Heart left ventricle (tissue), 13 donors: ENCODE results near the gene IGSF3.
"Not testable (repeated sequence)": the region's sequence is repeated elsewhere in the genome, so short reads cannot be mapped to it uniquely, and the experiment has no call there.

Source experiments
- POLR2A ChIP-seq, 2 donors: fragments of 450-650 bp; IDR thresholded peaks; one replicate each; pipeline ENCODE4 v1.6.1; 2017; ENCODE audit warnings: antibody characterized with exemption in 2 of 2, mild to moderate bottlenecking in 2 of 2, moderate library complexity in 2 of 2
- TF ChIP-seq, protein P1 (sequence below), 12 donors: fragments of 200-600 bp; sonication (generic) in 4 of 12; IDR thresholded peaks; one replicate each; pipeline versions ENCODE4 v1.5.0 to v1.8.0; 2018 to 2022; ENCODE audit warnings: antibody characterized with exemption in 12 of 12, mild to moderate bottlenecking in 5 of 12
- donor health status: ischemic (EF 13 %, LVEDD 7.1; RV severe dilation, severe dysfunction).
- donor health status: DM: no; HTN: yes; CAD: no.
- donor health status: DM: no; HTN: no; CAD: no.
- donor health status: ischemic (EF 25% LVEDD 6.9; RV normal size, moderate dysfunction).
- donor health status: ischemic (EF 25% LVEDD 5.7; RV mildly dilated, moderate dysfunction).
- donor health status: ischemic (EF 35%, LVEDD 5.7; RV mildly dilated, moderate dysfunction).
- donor health status: nonischemic (EF 11% LVEDD 7.7; RV severe dilation, severe dysfunction).
- donor health status: DM: yes; HTN: yes; CAD: no.
- donor health status: PGD.
- donor health status: ischemic (EF 29% LVEDD 5.4; RV normal size, mild dysfunction).
- donor health status: nonischemic (EF 23%, LVEDD 6.1; RV moderate dilation, normal function).

DNA sequence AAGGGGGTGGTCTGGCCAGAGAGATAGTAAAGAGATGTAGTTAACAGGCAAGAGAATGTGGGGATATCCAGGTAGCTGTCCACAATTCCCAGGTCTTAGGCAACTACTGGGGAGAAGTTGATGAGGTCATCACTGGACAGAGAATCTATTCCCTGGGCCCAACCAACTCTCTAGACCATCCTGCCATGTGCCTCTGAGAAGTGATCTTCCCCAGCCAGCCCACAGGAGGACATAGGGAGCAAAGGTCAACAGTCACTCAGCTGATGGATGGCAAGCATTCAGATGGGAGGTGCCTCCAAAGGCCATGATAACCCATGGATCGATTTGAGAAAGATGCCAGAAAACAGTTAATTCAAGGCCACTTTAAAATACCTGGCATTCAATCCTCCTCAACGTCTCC is 36.0 kb downstream of the IGSF3 start:
- TF ChIP-seq, protein P1, sequence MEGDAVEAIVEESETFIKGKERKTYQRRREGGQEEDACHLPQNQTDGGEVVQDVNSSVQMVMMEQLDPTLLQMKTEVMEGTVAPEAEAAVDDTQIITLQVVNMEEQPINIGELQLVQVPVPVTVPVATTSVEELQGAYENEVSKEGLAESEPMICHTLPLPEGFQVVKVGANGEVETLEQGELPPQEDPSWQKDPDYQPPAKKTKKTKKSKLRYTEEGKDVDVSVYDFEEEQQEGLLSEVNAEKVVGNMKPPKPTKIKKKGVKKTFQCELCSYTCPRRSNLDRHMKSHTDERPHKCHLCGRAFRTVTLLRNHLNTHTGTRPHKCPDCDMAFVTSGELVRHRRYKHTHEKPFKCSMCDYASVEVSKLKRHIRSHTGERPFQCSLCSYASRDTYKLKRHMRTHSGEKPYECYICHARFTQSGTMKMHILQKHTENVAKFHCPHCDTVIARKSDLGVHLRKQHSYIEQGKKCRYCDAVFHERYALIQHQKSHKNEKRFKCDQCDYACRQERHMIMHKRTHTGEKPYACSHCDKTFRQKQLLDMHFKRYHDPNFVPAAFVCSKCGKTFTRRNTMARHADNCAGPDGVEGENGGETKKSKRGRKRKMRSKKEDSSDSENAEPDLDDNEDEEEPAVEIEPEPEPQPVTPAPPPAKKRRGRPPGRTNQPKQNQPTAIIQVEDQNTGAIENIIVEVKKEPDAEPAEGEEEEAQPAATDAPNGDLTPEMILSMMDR (IDR thresholded peaks at IDR 0.05), result not testable (repeated sequence)
- not testable (repeated sequence) for TF ChIP-seq POLR2A (IDR thresholded peaks at IDR 0.05)
